ENCODE measurements around the gene PNMT.

GRCh38 chr17:39694593-39694992, 26.3 kb downstream of the PNMT start:
- TF ChIP-seq, protein P1, sequence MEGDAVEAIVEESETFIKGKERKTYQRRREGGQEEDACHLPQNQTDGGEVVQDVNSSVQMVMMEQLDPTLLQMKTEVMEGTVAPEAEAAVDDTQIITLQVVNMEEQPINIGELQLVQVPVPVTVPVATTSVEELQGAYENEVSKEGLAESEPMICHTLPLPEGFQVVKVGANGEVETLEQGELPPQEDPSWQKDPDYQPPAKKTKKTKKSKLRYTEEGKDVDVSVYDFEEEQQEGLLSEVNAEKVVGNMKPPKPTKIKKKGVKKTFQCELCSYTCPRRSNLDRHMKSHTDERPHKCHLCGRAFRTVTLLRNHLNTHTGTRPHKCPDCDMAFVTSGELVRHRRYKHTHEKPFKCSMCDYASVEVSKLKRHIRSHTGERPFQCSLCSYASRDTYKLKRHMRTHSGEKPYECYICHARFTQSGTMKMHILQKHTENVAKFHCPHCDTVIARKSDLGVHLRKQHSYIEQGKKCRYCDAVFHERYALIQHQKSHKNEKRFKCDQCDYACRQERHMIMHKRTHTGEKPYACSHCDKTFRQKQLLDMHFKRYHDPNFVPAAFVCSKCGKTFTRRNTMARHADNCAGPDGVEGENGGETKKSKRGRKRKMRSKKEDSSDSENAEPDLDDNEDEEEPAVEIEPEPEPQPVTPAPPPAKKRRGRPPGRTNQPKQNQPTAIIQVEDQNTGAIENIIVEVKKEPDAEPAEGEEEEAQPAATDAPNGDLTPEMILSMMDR (IDR thresholded peaks at IDR 0.05; ENCODE audit: control extremely low read depth in 1 of 3, insufficient read depth in 1 of 3, low read depth in 1 of 3, low read length in 3 of 3) = no peak
- TF ChIP-seq POLR2A (IDR thresholded peaks at IDR 0.05; ENCODE audit: control extremely low read depth in 1 of 2, low read depth in 2 of 2, low read length in 2 of 2) (no peak), SIRT6 (IDR thresholded peaks at IDR 0.05; ENCODE audit: low read length) (no peak), EP300 (IDR thresholded peaks at IDR 0.05; ENCODE audit: borderline replicate concordance in 1 of 2, low read depth in 2 of 2, low read length in 2 of 2) (no peak), CEBPB (IDR thresholded peaks at IDR 0.05; ENCODE audit: low read depth, low read length) (no peak), HDAC2 (IDR thresholded peaks at IDR 0.05; ENCODE audit: borderline replicate concordance in 1 of 2, low read depth in 2 of 2, low read length in 2 of 2) (no peak), SRF (IDR thresholded peaks at IDR 0.05; ENCODE audit: low read depth, low read length) (no peak), CTBP2 (IDR thresholded peaks at IDR 0.05; ENCODE audit: borderline replicate concordance, insufficient read depth, insufficient read length, low read length) (no peak), SIN3A (conservative IDR thresholded peaks at IDR 0.05 in 1 of 2, IDR thresholded peaks at IDR 0.05 in 1 of 2; ENCODE audit: low read depth in 1 of 2, low read length in 2 of 2) (no peak), BRCA1 (IDR thresholded peaks at IDR 0.05; ENCODE audit: low read depth, low read length) (no peak)
- TF ChIP-seq, protein P2, sequence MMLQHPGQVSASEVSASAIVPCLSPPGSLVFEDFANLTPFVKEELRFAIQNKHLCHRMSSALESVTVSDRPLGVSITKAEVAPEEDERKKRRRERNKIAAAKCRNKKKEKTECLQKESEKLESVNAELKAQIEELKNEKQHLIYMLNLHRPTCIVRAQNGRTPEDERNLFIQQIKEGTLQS (IDR thresholded peaks at IDR 0.05; ENCODE audit: insufficient read depth, low read depth, low read length) = no peak
